NCI-H1694 (cell line): ENCODE data around the gene RPP30.

Source experiments
- DNase-seq: peaks from one replicate; lab custom pipeline; 2025; lab: John Stamatoyannopoulos, UW

The RPP30 gene

GRCh38 chr10:90944749-90945148 lies 73.0 kb downstream of the RPP30 start:
- no peak for DNase-seq

DNA sequence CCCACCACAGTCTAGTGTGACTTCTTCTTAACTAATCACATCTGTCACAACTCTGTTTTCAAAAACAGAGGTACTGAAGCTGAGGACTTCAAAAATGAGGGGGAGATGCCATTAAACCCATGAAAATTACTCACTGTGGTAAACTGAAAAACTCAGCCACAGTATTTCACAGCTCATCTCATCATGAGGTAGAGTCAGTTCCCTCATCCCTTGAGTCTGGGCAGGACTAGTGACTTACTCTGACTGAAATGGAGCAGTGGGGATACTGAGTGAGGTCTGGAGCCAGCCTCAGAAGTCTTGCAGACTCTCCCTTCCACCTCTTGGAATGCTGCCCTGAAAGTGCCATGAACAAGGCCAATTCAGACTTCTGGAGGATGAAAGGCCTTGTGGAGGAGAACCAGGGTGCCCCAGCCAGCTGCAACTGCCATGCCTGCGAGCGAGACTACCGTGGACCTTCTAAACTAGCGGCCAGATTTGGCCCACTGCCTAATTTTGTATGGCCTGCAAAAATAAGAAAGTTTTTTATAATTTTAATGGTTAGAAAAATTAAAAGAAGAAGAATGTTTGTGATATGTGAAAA lies 73.8 kb downstream of the RPP30 start:
- DNase-seq, result no peak

DNA sequence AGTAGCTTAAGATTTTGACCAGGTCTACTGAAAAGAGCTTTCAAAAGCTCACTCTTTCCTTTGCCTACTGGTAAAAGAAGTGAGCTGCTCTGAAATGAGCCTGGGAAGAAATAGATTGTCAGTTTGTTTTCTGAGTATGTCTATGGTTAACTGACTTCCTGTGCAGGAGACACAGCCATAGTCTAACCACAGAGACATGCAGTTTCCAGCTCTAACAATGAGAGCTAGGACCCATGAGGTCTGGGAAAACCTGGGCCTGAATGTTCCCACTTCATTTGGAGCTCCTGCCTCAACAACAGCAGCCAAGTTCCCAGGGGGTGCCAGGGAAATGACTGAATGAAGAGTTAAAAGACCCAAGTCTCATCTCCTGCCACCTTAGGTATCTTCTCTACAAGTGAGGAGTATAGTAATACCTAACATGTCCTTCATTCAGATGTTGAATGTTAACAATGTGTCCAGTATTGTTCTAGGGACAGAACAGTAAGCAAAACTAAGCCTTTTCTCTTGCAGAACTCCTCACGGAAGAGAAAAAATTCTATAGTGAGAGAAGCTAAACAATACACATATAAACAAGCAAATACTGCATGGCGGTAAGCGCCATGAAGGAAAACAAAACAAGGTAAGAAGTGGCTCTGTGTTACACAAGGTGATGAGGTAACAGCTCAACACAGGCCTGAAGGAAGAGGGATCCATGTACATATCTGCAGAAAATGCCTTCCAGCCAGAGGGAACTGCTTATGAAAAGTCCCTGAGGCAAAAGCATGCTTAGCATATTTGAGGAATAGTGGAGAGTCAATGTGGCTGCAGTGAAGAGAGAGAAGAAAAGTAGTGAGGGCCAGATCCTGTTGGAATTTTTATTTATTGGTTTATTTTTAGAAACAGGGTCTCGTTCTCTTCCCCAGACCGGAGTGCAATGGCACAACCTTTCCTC lies 75.5 kb downstream of the RPP30 start:
- no peak for DNase-seq
